Stimulated activated CD4-positive, alpha-beta T cell treated with anti-CD3 and anti-CD28 coated beads, Interleukin-4, amount 100 ng/mL, for 48 hours (primary cell): ENCODE measurements around the gene CCER1.
"Not testable (repeated sequence)": the region's sequence is repeated elsewhere in the genome, so short reads cannot be mapped to it uniquely, and the experiment has no call there.

Experiments
- DNase-seq, 2 donors: peaks; one replicate each; pipeline ENCODE4 v3.0.0-alpha.2; 2020; ENCODE audit warnings: low read depth in 2 of 2

CCER1 gene

GRCh38 chr12:90954921-90955320, at the start of gene CCER1:
Gene CCER1, minus strand, starts transcription at chr12:90955176. Its CDS starts 434 bp downstream, at chr12:90954742.
- no peak for DNase-seq

- no peak for DNase-seq
These were observed 48.8 kb upstream of the CCER1 start for GRCh38 chr12:91003737-91004136.

GRCh38 chr12:91001306-91001705, 46.3 kb upstream of the CCER1 start:
- no peak for DNase-seq

- DNase-seq: no peak
These were observed 45.0 kb upstream of the CCER1 start for GRCh38 chr12:90999966-91000365.

- no peak for DNase-seq
These were observed 44.6 kb upstream of the CCER1 start for GRCh38 chr12:90999527-90999926.

- DNase-seq: no peak
These were observed 40.0 kb upstream of the CCER1 start for GRCh38 chr12:90995010-90995409.

- no peak for DNase-seq
These were observed 37.0 kb upstream of the CCER1 start for GRCh38 chr12:90991952-90992465.

- no peak for DNase-seq
These were observed 35.6 kb upstream of the CCER1 start for GRCh38 chr12:90990611-90991010.

GRCh38 chr12:90989686-90990111, 34.7 kb upstream of the CCER1 start:
- no peak for DNase-seq

- no peak for DNase-seq
These were observed 32.5 kb upstream of the CCER1 start for GRCh38 chr12:90987520-90987919.

- no peak for DNase-seq
These were observed 32.1 kb upstream of the CCER1 start for GRCh38 chr12:90987101-90987500.

GRCh38 chr12:90985331-90985730, 30.4 kb upstream of the CCER1 start:
- DNase-seq: not testable (repeated sequence)

- DNase-seq: no peak
These were observed 29.1 kb upstream of the CCER1 start for GRCh38 chr12:90984114-90984513.

GRCh38 chr12:90982170-90982569, 27.2 kb upstream of the CCER1 start:
- DNase-seq: no peak

GRCh38 chr12:90979951-90980350, 25.0 kb upstream of the CCER1 start:
- no peak for DNase-seq

- DNase-seq: no peak
These were observed 24.0 kb upstream of the CCER1 start for GRCh38 chr12:90979019-90979418.

- DNase-seq: no peak
These were observed 23.3 kb upstream of the CCER1 start for GRCh38 chr12:90978117-90978770.

GRCh38 chr12:90977224-90977623, 22.2 kb upstream of the CCER1 start:
- DNase-seq: no peak

GRCh38 chr12:90974286-90974685, 19.3 kb upstream of the CCER1 start:
- no peak for DNase-seq

- DNase-seq: no peak
These were observed 17.2 kb upstream of the CCER1 start for GRCh38 chr12:90972226-90972625.

GRCh38 chr12:90970911-90971310, 15.9 kb upstream of the CCER1 start:
- no peak for DNase-seq

GRCh38 chr12:90970471-90970870, 15.5 kb upstream of the CCER1 start:
- DNase-seq: no peak

GRCh38 chr12:90969851-90970250, 14.9 kb upstream of the CCER1 start:
- no peak for DNase-seq

- DNase-seq: no peak
These were observed 14.4 kb upstream of the CCER1 start for GRCh38 chr12:90969346-90969745.
